ENCODE measurements around the gene CCND2. TPM values are rescaled to one million over a fixed set of nuclear protein-coding genes. Genes with fewer than 3 reads are reported as not detected.

The CCND2 gene
- total and polyA plus RNA-seq, 12 donors: 28.4 to 428 (median 239) TPM

- DNase-seq: no peak
- Histone ChIP-seq H3K4me1 (replicated peaks in 1 of 2) (peaks cover 0 to 11% of the 10 kb centered on the region in 2 donors), H3K27me3 (no peaks in the 10 kb centered on the region), H3K4me3 (peak overlapping the region in 3 of 4 donors; percentile 2 to 76 (median 21)), H3K27ac (peak overlapping the region; percentile 72 to 94 (median 83)), H3K36me3 (replicated peaks in 1 of 2) (no peaks in the 10 kb centered on the region), H3K9me3 (replicated peaks in 1 of 3) (no peaks in the 10 kb centered on the region)
- intact Hi-C loops (cut with DNase I): loop anchor here in 1 of 2 donors (10.0 kb wide), 1 partner anchor 94 kb away; no protein-coding TSS in a partner anchor
- TF ChIP-seq CTCF (IDR thresholded peaks at IDR 0.05) (no peak), POLR2A (IDR thresholded peaks at IDR 0.05) (no peak)
- WGBS, 4 donors: 0 to 2% (median 0%) methylated on average over 13 of the region's 13 CpGs
Observed at GRCh38 chr12:4320497-4320852, 46.9 kb downstream of the CCND2 start.

DNA sequence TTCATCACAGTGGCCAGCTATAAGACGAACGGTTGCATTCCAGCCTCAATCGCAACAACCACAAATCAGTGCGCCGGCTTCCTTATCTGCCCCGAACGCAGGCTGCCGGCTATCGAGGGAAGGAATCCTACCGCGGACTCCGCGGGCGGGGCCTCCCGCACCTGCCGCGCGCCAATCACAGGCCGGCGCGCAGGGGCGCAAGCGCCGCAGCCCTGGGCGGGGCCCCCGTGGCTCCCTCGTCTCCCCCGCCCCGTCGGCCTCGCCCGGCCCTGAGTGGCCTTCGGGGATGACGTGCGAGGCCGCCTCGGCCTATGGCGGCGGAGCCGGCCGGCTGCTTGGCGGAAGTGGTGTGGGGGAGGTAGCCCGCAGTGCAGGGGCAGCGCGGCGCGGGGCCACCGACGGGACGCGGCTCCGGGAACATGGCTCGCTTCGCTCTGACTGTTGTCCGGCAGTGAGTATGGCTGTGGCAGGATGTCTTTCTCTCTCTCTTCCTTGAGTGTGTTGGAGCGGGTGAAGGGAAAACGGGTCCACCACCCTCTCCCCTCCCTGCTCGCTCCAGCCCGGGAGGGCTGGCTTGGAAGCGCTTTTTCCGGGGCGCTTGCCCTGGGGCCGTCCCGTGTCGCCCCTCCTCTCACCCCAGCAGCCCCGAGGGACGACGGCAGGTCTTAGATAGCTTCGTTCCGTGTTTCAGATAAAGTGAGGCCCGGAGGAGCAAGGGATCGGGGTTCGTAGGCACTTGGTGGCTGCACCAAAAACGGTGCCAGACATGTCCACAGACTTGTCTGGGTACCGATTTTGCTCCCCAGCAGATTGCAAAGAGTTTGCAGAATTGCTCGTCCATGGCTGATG is 47.5 kb downstream of the CCND2 start, which contains the start of gene TIGAR:
TIGAR (plus strand) TSS at position 361 of the 849 bp plus-strand sequence; CDS start at position 420, 59 bp downstream.
- peak; percentile 92 to 96 (median 93) for DNase-seq
- TF ChIP-seq CTCF (IDR thresholded peaks at IDR 0.05) (no peak), POLR2A (IDR thresholded peaks at IDR 0.05) (peak; percentile 74 to 94)
- Histone ChIP-seq H3K36me3 (replicated peaks in 1 of 2) (no peaks in the 10 kb centered on the region), H3K27ac (peak within 1 kb of the TSS; percentile 83 to 94 (median 85)), H3K4me3 (peak within 1 kb of the TSS; percentile 26 to 76 (median 56)), H3K4me1 (replicated peaks in 1 of 2) (peaks cover 0 to 11% of the 10 kb centered on the region in 2 donors), H3K27me3 (no peaks in the 10 kb centered on the region), H3K9me3 (replicated peaks in 1 of 3) (no peaks in the 10 kb centered on the region)
- intact Hi-C loops (cut with DNase I): loop anchor here in 1 of 2 donors (10.0 kb wide), 1 partner anchor 94 kb away; no protein-coding TSS in a partner anchor
- 0% methylated on average over 4 to 76 of the region's 76 CpGs for WGBS, 4 donors

GRCh38 chr12:4322726-4323125 is 49.2 kb downstream of the CCND2 start:
- intact Hi-C loops (cut with DNase I): loop anchor here in 1 of 2 donors (10.0 kb wide), 1 partner anchor 92 kb away; no protein-coding TSS in a partner anchor
- Histone ChIP-seq H3K9me3 (replicated peaks in 1 of 3) (no peaks in the 10 kb centered on the region), H3K27ac (no peak overlapping the region), H3K36me3 (replicated peaks in 1 of 2) (no peaks in the 10 kb centered on the region), H3K4me1 (replicated peaks in 1 of 2) (peaks cover 0 to 11% of the 10 kb centered on the region in 2 donors), H3K27me3 (no peaks in the 10 kb centered on the region), H3K4me3 (no peak overlapping the region)
- WGBS, 4 donors: 71 to 82% (median 75%) methylated on average over 5 of the region's 5 CpGs
- TF ChIP-seq CTCF (IDR thresholded peaks at IDR 0.05): no peak
- no peak for TF ChIP-seq POLR2A (IDR thresholded peaks at IDR 0.05)
- DNase-seq: no peak

Other genes with a start within 250 kb of the CCND2 start
- 10 to 100 TPM in 5 of 9 donors, 1 to 10 TPM in 4; 2.5 to 20.5 (median 10.7) TPM for gene TIGAR, start 47.5 kb downstream of the CCND2 start, total RNA-seq
- gene TIGAR, start 47.5 kb downstream of the CCND2 start, polyA plus RNA-seq: 10 to 100 TPM in 1 of 3 donors, 1 to 10 TPM in 2; 2.5 to 28.2 (median 5.1) TPM
- under 1 TPM in 1 of 9 donors, not detected in 8; 0.58 TPM for gene FGF23, start 106.0 kb downstream of the CCND2 start, total RNA-seq
- under 1 TPM in 1 of 3 donors, not detected in 2; 0.13 TPM for gene FGF23, start 106.0 kb downstream of the CCND2 start, polyA plus RNA-seq
- gene FGF6, start 172.1 kb downstream of the CCND2 start, total RNA-seq: not detected
- gene FGF6, start 172.1 kb downstream of the CCND2 start, polyA plus RNA-seq: not detected